ENCODE measurements around the gene TBCK. TPM values are rescaled to one million over a fixed set of nuclear protein-coding genes. Genes with fewer than 3 reads are reported as not detected.

The TBCK gene
- total RNA-seq, 2 donors from 2014 or later: 15.7 to 18.8 TPM

- Histone ChIP-seq H3K4me1 (no peaks in the 10 kb centered on the region), H3K27me3 (no peaks in the 10 kb centered on the region), H3K9me3 (no peaks in the 10 kb centered on the region), H3K27ac (no peak overlapping the region), H3K36me3 (no peaks in the 10 kb centered on the region), H3K4me3 (no peak overlapping the region)
- no peak for TF ChIP-seq CTCF (IDR thresholded peaks at IDR 0.05)
- DNase-seq (ENCODE audit: low spot score): no peak
Measured at GRCh38 chr4:106303548-106304281, 12.3 kb downstream of the TBCK start.

- no peaks in the 10 kb centered on the region for H3K27me3 ChIP-seq
Measured at GRCh38 chr4:106302062-106302438, 14.0 kb downstream of the TBCK start.

GRCh38 chr4:106301393-106302061, 14.5 kb downstream of the TBCK start:
- DNase-seq (ENCODE audit: low spot score): no peak
- H3K27me3 ChIP-seq: no peaks in the 10 kb centered on the region
- H3K4me3 ChIP-seq: no peak overlapping the region
- H3K36me3 ChIP-seq: no peaks in the 10 kb centered on the region
- no peaks in the 10 kb centered on the region for H3K4me1 ChIP-seq
- H3K27ac ChIP-seq: no peak overlapping the region
- H3K9me3 ChIP-seq: no peaks in the 10 kb centered on the region
- no peak for TF ChIP-seq CTCF (IDR thresholded peaks at IDR 0.05)

More at GRCh38 chr4:106302062-106302438, 14.0 kb downstream of the TBCK start:
- no peak for TF ChIP-seq CTCF (IDR thresholded peaks at IDR 0.05)
- H3K27ac ChIP-seq: no peak overlapping the region
- H3K4me3 ChIP-seq: no peak overlapping the region
- no peaks in the 10 kb centered on the region for H3K9me3 ChIP-seq
- no peaks in the 10 kb centered on the region for H3K4me1 ChIP-seq
- DNase-seq (ENCODE audit: low spot score): no peak
- no peaks in the 10 kb centered on the region for H3K36me3 ChIP-seq

- Histone ChIP-seq H3K4me3 (no peak overlapping the region), H3K36me3 (peaks cover under 1% of the 10 kb centered on the region), H3K27ac (no peak overlapping the region), H3K27me3 (no peaks in the 10 kb centered on the region), H3K9me3 (no peaks in the 10 kb centered on the region), H3K4me1 (no peaks in the 10 kb centered on the region)
- no peak for DNase-seq (ENCODE audit: low spot score)
- no peak for TF ChIP-seq CTCF (IDR thresholded peaks at IDR 0.05)
Measured at GRCh38 chr4:106299977-106300376, 16.0 kb downstream of the TBCK start.

GRCh38 chr4:106297245-106298035, 18.6 kb downstream of the TBCK start:
- Histone ChIP-seq H3K4me3 (no peak overlapping the region), H3K4me1 (no peaks in the 10 kb centered on the region), H3K27me3 (no peaks in the 10 kb centered on the region), H3K9me3 (no peaks in the 10 kb centered on the region), H3K36me3 (peaks cover 21% of the 10 kb centered on the region), H3K27ac (no peak overlapping the region)
- no peak for TF ChIP-seq CTCF (IDR thresholded peaks at IDR 0.05)
- no peak for DNase-seq (ENCODE audit: low spot score)
